HepG2 (cell line): ENCODE results near the gene COL5A1.

Experiments
- CBX1 ChIP-seq: IDR thresholded peaks from one replicate; pipeline ENCODE4 v1.6.1; 2016; ENCODE audit warnings: antibody characterized with exemption, low read depth
- CTCF ChIP-seq: sonication (generic); formaldehyde crosslinking; IDR thresholded peaks from 2 replicates; pipeline ENCODE4 v1.5.0; 2020; ENCODE audit warnings: mild to moderate bottlenecking, missing genetic modification reagents, moderate library complexity
- ERF ChIP-seq: IDR thresholded peaks from 2 replicates; pipeline ENCODE4 v1.6.1; 2018; ENCODE audit warnings: missing biosample characterization, missing genetic modification reagents
- HNRNPL ChIP-seq: fragments of 200-400 bp; formaldehyde crosslinking; IDR thresholded peaks from 2 replicates; pipeline ENCODE4 v1.6.1; 2017; ENCODE audit warnings: mild to moderate bottlenecking, low read depth, low read length
- JUND ChIP-seq: sonication (generic); formaldehyde crosslinking; IDR thresholded peaks from 2 replicates; pipeline ENCODE4 v1.8.0; 2022; ENCODE audit warnings: mild to moderate bottlenecking, missing genetic modification reagents
- KAT8 ChIP-seq: IDR thresholded peaks from 2 replicates; pipeline ENCODE4 v1.6.1; 2016; ENCODE audit warnings: missing genetic modification reagents, missing compliant biosample characterization
- MLLT10 ChIP-seq: sonication (generic); formaldehyde crosslinking; IDR thresholded peaks from 2 replicates; pipeline ENCODE4 v1.4.0; 2020; ENCODE audit warnings: missing genetic modification reagents
- POLR2A ChIP-seq, 2 experiments: IDR thresholded peaks; 2 replicates each; pipeline ENCODE4 v1.6.1; 2011; ENCODE audit warnings: low read depth in 2 of 2, low read length in 2 of 2, mild to moderate bottlenecking in 1 of 2, moderate library complexity in 1 of 2; ENCODE audit not compliant: insufficient read depth in 1 of 2
- RFX5 ChIP-seq: IDR thresholded peaks from 2 replicates; pipeline ENCODE4 v1.6.1; 2011; ENCODE audit warnings: low read depth, low read length, improper control_type of control experiment
- SRF ChIP-seq: IDR thresholded peaks from 2 replicates; pipeline ENCODE4 v1.6.1; 2011; ENCODE audit warnings: mild to moderate bottlenecking, low read depth, low read length, moderate library complexity
- ZXDC ChIP-seq: sonication (generic); formaldehyde crosslinking; IDR thresholded peaks from 2 replicates; pipeline ENCODE4 v1.5.0; 2020; ENCODE audit warnings: mild to moderate bottlenecking, missing genetic modification reagents
- TF ChIP-seq, protein P1 (sequence below): sonication (generic); formaldehyde crosslinking; IDR thresholded peaks from 2 replicates; pipeline ENCODE4 v1.4.0; 2020; ENCODE audit warnings: missing genetic modification reagents
- TF ChIP-seq, protein P2 (sequence below): sonication (generic); formaldehyde crosslinking; IDR thresholded peaks from 2 replicates; pipeline ENCODE4 v1.8.1; 2023; ENCODE audit warnings: mild to moderate bottlenecking, missing genetic modification reagents
- TF ChIP-seq, protein P3 (sequence below): fragments of 450-650 bp; IDR thresholded peaks from 2 replicates; pipeline ENCODE4 v1.6.1; 2016

- TF ChIP-seq HNRNPL (no peak), KAT8 (no peak), CBX1 (no peak), CTCF (CRISPR knock-in tag) (no peak), SRF (no peak), ERF (CRISPR knock-in tag) (no peak), RFX5 (no peak), POLR2A (IDR thresholded peaks at IDR 0.05; ENCODE audit: insufficient read depth in 1 of 2, low read depth in 2 of 2, low read length in 2 of 2) (no peak), MLLT10 (no peak), JUND (CRISPR knock-in tag) (no peak), ZXDC (no peak)
- TF ChIP-seq, protein P1, sequence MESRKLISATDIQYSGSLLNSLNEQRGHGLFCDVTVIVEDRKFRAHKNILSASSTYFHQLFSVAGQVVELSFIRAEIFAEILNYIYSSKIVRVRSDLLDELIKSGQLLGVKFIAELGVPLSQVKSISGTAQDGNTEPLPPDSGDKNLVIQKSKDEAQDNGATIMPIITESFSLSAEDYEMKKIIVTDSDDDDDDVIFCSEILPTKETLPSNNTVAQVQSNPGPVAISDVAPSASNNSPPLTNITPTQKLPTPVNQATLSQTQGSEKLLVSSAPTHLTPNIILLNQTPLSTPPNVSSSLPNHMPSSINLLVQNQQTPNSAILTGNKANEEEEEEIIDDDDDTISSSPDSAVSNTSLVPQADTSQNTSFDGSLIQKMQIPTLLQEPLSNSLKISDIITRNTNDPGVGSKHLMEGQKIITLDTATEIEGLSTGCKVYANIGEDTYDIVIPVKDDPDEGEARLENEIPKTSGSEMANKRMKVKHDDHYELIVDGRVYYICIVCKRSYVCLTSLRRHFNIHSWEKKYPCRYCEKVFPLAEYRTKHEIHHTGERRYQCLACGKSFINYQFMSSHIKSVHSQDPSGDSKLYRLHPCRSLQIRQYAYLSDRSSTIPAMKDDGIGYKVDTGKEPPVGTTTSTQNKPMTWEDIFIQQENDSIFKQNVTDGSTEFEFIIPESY (CRISPR knock-in tag): no peak
- TF ChIP-seq, protein P2, sequence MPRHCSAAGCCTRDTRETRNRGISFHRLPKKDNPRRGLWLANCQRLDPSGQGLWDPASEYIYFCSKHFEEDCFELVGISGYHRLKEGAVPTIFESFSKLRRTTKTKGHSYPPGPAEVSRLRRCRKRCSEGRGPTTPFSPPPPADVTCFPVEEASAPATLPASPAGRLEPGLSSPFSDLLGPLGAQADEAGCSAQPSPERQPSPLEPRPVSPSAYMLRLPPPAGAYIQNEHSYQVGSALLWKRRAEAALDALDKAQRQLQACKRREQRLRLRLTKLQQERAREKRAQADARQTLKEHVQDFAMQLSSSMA (CRISPR knock-in tag): no peak
- TF ChIP-seq, protein P3, sequence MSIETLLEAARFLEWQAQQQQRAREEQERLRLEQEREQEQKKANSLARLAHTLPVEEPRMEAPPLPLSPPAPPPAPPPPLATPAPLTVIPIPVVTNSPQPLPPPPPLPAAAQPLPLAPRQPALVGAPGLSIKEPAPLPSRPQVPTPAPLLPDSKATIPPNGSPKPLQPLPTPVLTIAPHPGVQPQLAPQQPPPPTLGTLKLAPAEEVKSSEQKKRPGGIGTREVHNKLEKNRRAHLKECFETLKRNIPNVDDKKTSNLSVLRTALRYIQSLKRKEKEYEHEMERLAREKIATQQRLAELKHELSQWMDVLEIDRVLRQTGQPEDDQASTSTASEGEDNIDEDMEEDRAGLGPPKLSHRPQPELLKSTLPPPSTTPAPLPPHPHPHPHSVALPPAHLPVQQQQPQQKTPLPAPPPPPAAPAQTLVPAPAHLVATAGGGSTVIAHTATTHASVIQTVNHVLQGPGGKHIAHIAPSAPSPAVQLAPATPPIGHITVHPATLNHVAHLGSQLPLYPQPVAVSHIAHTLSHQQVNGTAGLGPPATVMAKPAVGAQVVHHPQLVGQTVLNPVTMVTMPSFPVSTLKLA: no peak
These were observed at the start of gene COL5A1 for GRCh38 chr9:134641173-134641989.
